Colonic mucosa (tissue), 4 donors: Measurements from ENCODE around the gene SCAMP1. TPM values are rescaled to one million over a fixed set of nuclear protein-coding genes. Genes with fewer than 3 reads are reported as not detected.

Experiments used
- DNase-seq: peaks from one replicate; pipeline ENCODE4 v3.0.0-alpha.2; 2020
- H3K27ac ChIP-seq: fragments of 200-600 bp; one replicate; pipeline ENCODE4 v1.8.0; 2021
- H3K27me3 ChIP-seq: fragments of 200-600 bp; one replicate; pipeline ENCODE4 v1.8.0; 2021
- H3K36me3 ChIP-seq: fragments of 200-600 bp; one replicate; pipeline ENCODE4 v1.8.0; 2021
- H3K4me1 ChIP-seq: fragments of 200-600 bp; one replicate; pipeline ENCODE4 v1.8.0; 2021; ENCODE audit warnings: mild to moderate bottlenecking
- H3K4me3 ChIP-seq: fragments of 200-600 bp; one replicate; pipeline ENCODE4 v1.8.0; 2021
- H3K9ac ChIP-seq, 2 donors: one replicate each; pipeline ENCODE4 v1.7.0; 2013; ENCODE audit warnings: control low read depth in 2 of 2, low read depth in 2 of 2, low read length in 2 of 2
- H3K9me3 ChIP-seq: fragments of 200-600 bp; one replicate; pipeline ENCODE4 v1.8.0; 2021
- CTCF ChIP-seq: fragments of 200-600 bp; IDR thresholded peaks from one replicate; pipeline ENCODE4 v1.8.0; 2022; ENCODE audit warnings: antibody characterized with exemption, mild to moderate bottlenecking
- intact Hi-C: fragments of 100-400 bp; cut with DNase I; formaldehyde crosslinking; loops from one replicate; pipeline ENCODE4 v1.14.1; 2022
- total RNA-seq, 2 donors: library from RNA; stranded (reverse); fragmentation: NEBNext Ultra II Directional in 1 of 2; extraction: Animal tissue kit (Norgen Biotek cat#: 25700) in 1 of 2; gene quantifications; one replicate each; pipeline ENCODE4 v1.2.1, GENCODE V29; 2021
- donor health status: healthy.
- donor health status: DM: no; HTN: no; CAD: no.
- donor health status: DM: no; HTN: no; CAD: no.

The SCAMP1 gene
- total RNA-seq, 2 donors from 2014 or later: 26.4 to 53.5 TPM

- no peaks in the 10 kb centered on the region for H3K27me3 ChIP-seq
- no peaks in the 10 kb centered on the region for H3K9me3 ChIP-seq
- H3K4me3 ChIP-seq: no peak overlapping the region
- TF ChIP-seq CTCF: no peak
- no peaks in the 10 kb centered on the region for H3K36me3 ChIP-seq
- DNase-seq: no peak
- intact Hi-C loops: no loop called here
- H3K4me1 ChIP-seq: peaks cover 3% of the 10 kb centered on the region
- no peak overlapping the region for H3K9ac ChIP-seq
- H3K27ac ChIP-seq: no peak overlapping the region
Observed at GRCh38 chr5:78523314-78524193, 163.1 kb downstream of the SCAMP1 start.

GRCh38 chr5:78526049-78526525, 165.7 kb downstream of the SCAMP1 start:
- H3K9me3 ChIP-seq: no peaks in the 10 kb centered on the region
- no peaks in the 10 kb centered on the region for H3K36me3 ChIP-seq
- no peaks in the 10 kb centered on the region for H3K4me1 ChIP-seq
- peak overlapping the region; percentile 62 for H3K27ac ChIP-seq
- H3K9ac ChIP-seq: no peak overlapping the region
- intact Hi-C loops: no loop called here
- TF ChIP-seq CTCF: no peak
- no peaks in the 10 kb centered on the region for H3K27me3 ChIP-seq
- H3K4me3 ChIP-seq: no peak overlapping the region
- DNase-seq: no peak

- H3K9me3 ChIP-seq: no peaks in the 10 kb centered on the region
- H3K27me3 ChIP-seq: no peaks in the 10 kb centered on the region
- no peaks in the 10 kb centered on the region for H3K36me3 ChIP-seq
- no peak overlapping the region for H3K9ac ChIP-seq
- TF ChIP-seq CTCF: no peak
- intact Hi-C loops: no loop called here
- peak; percentile 49 for DNase-seq
- no peaks in the 10 kb centered on the region for H3K4me1 ChIP-seq
- H3K27ac ChIP-seq: peak overlapping the region; percentile 62
- H3K4me3 ChIP-seq: no peak overlapping the region
Observed at GRCh38 chr5:78527054-78527859, 166.8 kb downstream of the SCAMP1 start.

- H3K36me3 ChIP-seq: no peaks in the 10 kb centered on the region
- intact Hi-C loops: no loop called here
- TF ChIP-seq CTCF: no peak
- no peaks in the 10 kb centered on the region for H3K9me3 ChIP-seq
- no peak overlapping the region for H3K9ac ChIP-seq
- DNase-seq: no peak
- no peaks in the 10 kb centered on the region for H3K4me1 ChIP-seq
- H3K27me3 ChIP-seq: no peaks in the 10 kb centered on the region
- H3K27ac ChIP-seq: peak overlapping the region; percentile 62
- no peak overlapping the region for H3K4me3 ChIP-seq
Observed at GRCh38 chr5:78527925-78528324, 167.5 kb downstream of the SCAMP1 start.

Other genes starting within 250 kb of the SCAMP1 start
- 10 to 100 TPM; 53.3 to 62.6 TPM for gene AP3B1, start 65.9 kb upstream of the SCAMP1 start, total RNA-seq